K562 (cell line): ENCODE results near the gene PYROXD2. TPM values are rescaled to one million over a fixed set of nuclear protein-coding genes. Genes with fewer than 3 reads are reported as not detected.
A peak's percentile ranks its signal among the peaks of the same experiment; 100 is the strongest.

Experiments
- ATAC-seq: fragments of 200-7000 bp; cut with Tn5 transposase; 3 replicates; pipeline ENCODE4 v1.9.1; 2020; ENCODE audit warnings: moderate library complexity
- BruUV-seq: library from RNA; stranded (reverse); fragments of 400-500 nt; replicated peaks from 2 replicates; lab custom pipeline; 2021; lab: Mats Ljungman, UMichigan
- CTCF ChIA-PET: fragments of 300-600 bp; formaldehyde crosslinking; extraction: SDS; loops from one replicate; lab custom pipeline; 2021; ENCODE audit warnings: low intra/inter-chr PET ratio; lab: Yijun Ruan, JAX
- POLR2A ChIA-PET: fragments of 300-600, 350-650 bp; sonication (Branson Sonifier 250); formaldehyde crosslinking; extraction: SDS; loops from one replicate; lab custom pipeline; 2021; ENCODE audit warnings: antibody characterized with exemption, inconsistent platforms; lab: Yijun Ruan, JAX
- DNase-seq, 4 experiments: peaks; one replicate each; pipeline versions ENCODE4 v3.0.0 to v3.0.0-alpha.2; 2011 to 2018; ENCODE audit warnings: low spot score in 3 of 4, mixed read lengths in 3 of 4; ENCODE audit errors: extremely low read depth in 1 of 4
- FAIRE-seq: peaks from 2 replicates; lab custom pipeline; 2011; peaks lifted over from hg19 to GRCh38; lab: Jason Lieb, UNC
- H2AFZ ChIP-seq: 2 replicates; pipeline ENCODE4 v1.6.0; 2011; ENCODE audit warnings: low read depth, low read length, control low read depth, inconsistent platforms
- H3K27ac ChIP-seq: fragments of 200-600 bp; 3 replicates; pipeline ENCODE4 v1.8.0; 2011; ENCODE audit warnings: low read depth, mild to moderate bottlenecking, control low read depth, inconsistent platforms, low read length, moderate library complexity, mixed read lengths; ENCODE audit errors: extremely low read depth
- H3K27me3 ChIP-seq, 2 experiments: fragments of 300-600 bp in 1 of 2; 2 replicates in 1 of 2; 3 replicates in 1 of 2; pipeline versions ENCODE4 v1.6.0 to v1.8.0; 2011; ENCODE audit warnings: inconsistent platforms in 2 of 2, low read length in 2 of 2, mild to moderate bottlenecking in 1 of 2, mixed read lengths in 1 of 2, moderate library complexity in 1 of 2; ENCODE audit not compliant: control insufficient read depth in 2 of 2, insufficient read depth in 2 of 2
- H3K36me3 ChIP-seq: fragments of 300-600 bp; 3 replicates; pipeline ENCODE4 v1.8.0; 2011; ENCODE audit warnings: mild to moderate bottlenecking, low read length, inconsistent platforms; ENCODE audit not compliant: control insufficient read depth, insufficient read depth
- H3K4me1 ChIP-seq, 2 experiments: fragments of 200-600 bp in 1 of 2; replicated peaks in 1 of 2; 2 replicates in 1 of 2; 3 replicates in 1 of 2; pipeline versions ENCODE4 v1.5.1 to v1.8.0; 2011; ENCODE audit warnings: inconsistent platforms in 2 of 2, low read length in 2 of 2, mild to moderate bottlenecking in 1 of 2, mixed read lengths in 1 of 2, moderate library complexity in 1 of 2; ENCODE audit not compliant: control insufficient read depth in 2 of 2, insufficient read depth in 2 of 2
- H3K4me2 ChIP-seq: 2 replicates; pipeline ENCODE4 v1.6.1; 2011; ENCODE audit warnings: low read length, control low read depth, inconsistent platforms, mixed read lengths; ENCODE audit not compliant: insufficient read depth
- H3K4me3 ChIP-seq: fragments of 200-600 bp; sonication (generic), shearing (Covaris generic); 2 replicates; pipeline ENCODE4 v1.5.1; 2016; ENCODE audit warnings: control low read depth, inconsistent platforms
- H3K79me2 ChIP-seq: fragments of 200-600 bp; 3 replicates; pipeline ENCODE4 v1.8.0; 2011; ENCODE audit warnings: low read length, inconsistent platforms; ENCODE audit not compliant: control insufficient read depth, insufficient read depth
- H3K9ac ChIP-seq, 2 experiments: 2 replicates each; pipeline versions ENCODE4 v1.6.0 to v1.6.1; 2011; ENCODE audit warnings: low read depth in 2 of 2, low read length in 2 of 2, control low read depth in 1 of 2, inconsistent platforms in 1 of 2, mild to moderate bottlenecking in 1 of 2, mixed read lengths in 1 of 2; ENCODE audit not compliant: insufficient read depth in 1 of 2
- H3K9me1 ChIP-seq: one replicate; pipeline ENCODE4 v1.6.0; 2011; ENCODE audit warnings: inconsistent platforms, mild to moderate bottlenecking, low read length, moderate library complexity; ENCODE audit not compliant: control insufficient read depth, insufficient read depth
- H3K9me3 ChIP-seq: replicated peaks from 2 replicates; pipeline ENCODE4 v1.5.1; 2011; ENCODE audit warnings: low read depth, low read length, inconsistent platforms; ENCODE audit not compliant: control insufficient read depth, insufficient read depth
- H4K20me1 ChIP-seq: replicated peaks from 2 replicates; pipeline ENCODE4 v1.6.1; 2011; ENCODE audit warnings: low read length, inconsistent platforms, mixed read lengths; ENCODE audit not compliant: control insufficient read depth, insufficient read depth
- CCAR2 ChIP-seq: fragments of 200-400 bp; formaldehyde crosslinking; IDR thresholded peaks from 2 replicates; pipeline ENCODE4 v1.6.1; 2017; ENCODE audit warnings: mild to moderate bottlenecking, low read depth, low read length
- MCM7 ChIP-seq, 2 experiments: fragments of 450-650 bp; IDR thresholded peaks; 2 replicates each; pipeline ENCODE4 v1.6.1; 2016 to 2018
- POLR2G ChIP-seq: fragments of 200-400 bp; formaldehyde crosslinking; IDR thresholded peaks from 2 replicates; pipeline ENCODE4 v1.6.1; 2017; ENCODE audit warnings: low read depth, mild to moderate bottlenecking, antibody characterized with exemption, low read length, moderate library complexity
- RFX7 ChIP-seq: fragments of 250-450 bp; sonication (Bioruptor Pico); IDR thresholded peaks from 2 replicates; pipeline ENCODE4 v1.5.1; 2021; ENCODE audit warnings: mild to moderate bottlenecking
- ZNF274 ChIP-seq: IDR thresholded peaks from 2 replicates; pipeline ENCODE4 v1.6.1; 2011; ENCODE audit warnings: low read depth, mild to moderate bottlenecking, low read length, moderate library complexity, borderline replicate concordance
- WGBS: fragments of 100-300 bp; shearing (Covaris generic); methylation state at CpG from one replicate; pipeline ENCODE4 v1.1.6; 2016; ENCODE audit warnings: low coverage, mixed read lengths; ENCODE audit not compliant: insufficient coverage; ENCODE audit errors: missing lambda C conversion rate; 5-methylcytosine and 5-hydroxymethylcytosine counted together
- in situ Hi-C: fragments of 300-500 bp; cut with MboI; formaldehyde crosslinking; loops from 4 replicates; pipeline ENCODE4 v1.15.0; 2018; ENCODE audit warnings: inconsistent platforms, mixed read lengths
- intact Hi-C: fragments of 100-400 bp; cut with micrococcal nuclease; formaldehyde crosslinking; loops from 2 replicates; pipeline ENCODE4 v1.14.2; 2022
- polyA plus RNA-seq, 8 experiments: library from polyadenylated mRNA; depleted of rRNA in 4 of 8; stranded (reverse) in 5 of 8; unstranded in 3 of 8; fragments of >200 nt; fragmentation: Nextera tagmentation in 2 of 8; fragmentation: Illumina TruSeq in 1 of 8; extraction: Ambion mirVana in 2 of 8; extraction: Trizol in 1 of 8; gene quantifications; 2 replicates each; pipeline versions ENCODE4 v1.2.1 to v1.2.3, GENCODE V29; 2011 to 2014; ENCODE audit warnings: inconsistent platforms in 1 of 8, missing spikeins in 1 of 8
- total RNA-seq, 7 experiments: library from RNA; depleted of rRNA in 6 of 7; stranded (reverse); fragments of >200 nt in 6 of 7; fragmentation: Illumina TruSeq in 2 of 7; extraction: Trizol in 2 of 7; gene quantifications; 2 replicates each; pipeline versions ENCODE4 v1.2.1 to v1.2.3, GENCODE V29; 2011 to 2021; ENCODE audit warnings: low replicate concordance in 1 of 7
- TF ChIP-seq, protein P1 (sequence below): IDR thresholded peaks from 2 replicates; pipeline ENCODE4 v1.6.1; 2012; ENCODE audit warnings: low read depth, low read length, improper control_type of control experiment, borderline replicate concordance

The PYROXD2 gene
- total and polyA plus RNA-seq, 9 of the 15 experiments (the other 6 are each of a cell fraction or from before 2014, with no cell fraction given), result 0.14 to 1.4 (median 0.58) TPM

DNA sequence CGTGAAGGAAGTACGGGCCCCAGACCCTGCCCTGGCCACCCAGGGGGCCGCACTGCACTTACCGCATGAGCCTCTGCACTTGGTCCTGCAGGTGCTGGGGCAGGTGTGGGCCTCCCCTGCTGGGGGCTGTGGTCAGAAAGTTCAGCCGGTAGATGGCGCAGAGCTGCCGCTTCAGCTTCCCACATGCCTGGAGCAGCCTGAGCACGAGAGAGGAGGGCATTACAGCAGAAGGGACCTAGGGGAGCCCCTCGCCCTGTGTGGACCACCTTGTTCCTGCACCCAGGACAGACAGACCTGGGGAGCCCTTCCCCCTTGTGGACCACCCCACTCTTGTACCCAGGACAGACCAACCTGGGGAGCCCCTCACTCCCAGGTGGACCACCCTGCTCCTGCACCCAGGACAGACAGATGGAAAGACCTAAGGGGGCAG, 8.7 kb upstream of the PYROXD2 start (continued):
- TF ChIP-seq POLR2G (peak; percentile 54), CCAR2 (no peak), ZNF274 (no peak), RFX7 (no peak)
- TF ChIP-seq, protein P1, sequence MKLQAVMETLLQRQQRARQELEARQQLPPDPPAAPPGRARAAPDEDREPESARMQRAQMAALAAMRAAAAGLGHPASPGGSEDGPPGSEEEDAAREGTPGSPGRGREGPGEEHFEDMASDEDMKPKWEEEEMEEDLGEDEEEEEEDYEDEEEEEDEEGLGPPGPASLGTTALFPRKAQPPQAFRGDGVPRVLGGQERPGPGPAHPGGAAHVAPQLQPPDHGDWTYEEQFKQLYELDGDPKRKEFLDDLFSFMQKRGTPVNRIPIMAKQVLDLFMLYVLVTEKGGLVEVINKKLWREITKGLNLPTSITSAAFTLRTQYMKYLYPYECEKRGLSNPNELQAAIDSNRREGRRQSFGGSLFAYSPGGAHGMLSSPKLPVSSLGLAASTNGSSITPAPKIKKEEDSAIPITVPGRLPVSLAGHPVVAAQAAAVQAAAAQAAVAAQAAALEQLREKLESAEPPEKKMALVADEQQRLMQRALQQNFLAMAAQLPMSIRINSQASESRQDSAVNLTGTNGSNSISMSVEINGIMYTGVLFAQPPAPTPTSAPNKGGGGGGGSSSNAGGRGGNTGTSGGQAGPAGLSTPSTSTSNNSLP, result no peak

GRCh38 chr10:98422182-98422581, 7.2 kb upstream of the PYROXD2 start:
- 87% methylated on average over 7 of the region's 10 CpGs for WGBS
- no peaks in the 10 kb centered on the region for H3K9me3 ChIP-seq
- no peak for ATAC-seq
- H3K4me1 ChIP-seq, result peaks cover 0 to 14% of the 10 kb centered on the region in 2 experiments; a peak in 1 of 5 replicates
- intact Hi-C loops, result no loop called here
- H3K36me3 ChIP-seq, result peaks cover 33% of the 10 kb centered on the region; the same call in 2 of the 3 replicates
- H3K9me1 ChIP-seq, result no peaks in the 10 kb centered on the region
- H3K4me2 ChIP-seq, result no peak overlapping the region
- POLR2A ChIA-PET, result interaction anchor here (1.2 kb wide), 1 partner anchor 12 kb away, joined by 4 read pairs; no protein-coding TSS in a partner anchor
- in situ Hi-C loops, result loop anchor here (10.0 kb wide), 1 partner anchor 243 kb away; no protein-coding TSS in a partner anchor
- no peak overlapping the region for H3K27ac ChIP-seq
- FAIRE-seq, result no peak
- H3K4me3 ChIP-seq, result no peak overlapping the region
- H3K79me2 ChIP-seq, result no peaks in the 10 kb centered on the region
- no peak for DNase-seq
- no peaks in the 10 kb centered on the region for H3K27me3 ChIP-seq
- no peaks in the 10 kb centered on the region for H4K20me1 ChIP-seq
- CTCF ChIA-PET, result no interaction called here
- no peak for TF ChIP-seq MCM7 (IDR thresholded peaks at IDR 0.05)
- 0 out of 2 replicates have a peak, but pooled peaks have one; percentile 16 for TF ChIP-seq POLR2G
- TF ChIP-seq, all 486 proteins: peak for 1
- BruUV-seq, result no TSS peak
- H3K9ac ChIP-seq, result no peak overlapping the region
- H2AFZ ChIP-seq, result no peak overlapping the region
